MM.1S (cell line): ENCODE results near the gene AMBRA1.

ENCODE experiments used
- DNase-seq: peaks from one replicate; pipeline ENCODE4 v3.0.0-alpha.2; 2015
- H2AFZ ChIP-seq: fragments of 300-600 bp; sonication (generic); 2 replicates; pipeline ENCODE4 v1.6.0; 2016; ENCODE audit warnings: antibody characterized with exemption, low read length
- H3F3A ChIP-seq: fragments of 300-600 bp; sonication (generic); 2 replicates; pipeline ENCODE4 v1.6.1; 2016; ENCODE audit warnings: mild to moderate bottlenecking, antibody characterized with exemption, low read length, moderate library complexity, mixed read lengths; ENCODE audit not compliant: insufficient read depth
- H3K27ac ChIP-seq: fragments of 300-600 bp; sonication (generic); 2 replicates; pipeline ENCODE4 v1.5.1; 2016; ENCODE audit warnings: mild to moderate bottlenecking, low read length
- H3K27me3 ChIP-seq: fragments of 300-600 bp; sonication (generic); replicated peaks from 2 replicates; pipeline ENCODE4 v1.6.0; 2016; ENCODE audit warnings: low read length; ENCODE audit not compliant: insufficient read depth
- H3K36me3 ChIP-seq: fragments of 300-600 bp; sonication (generic); replicated peaks from 2 replicates; pipeline ENCODE4 v1.6.1; 2016; ENCODE audit warnings: mild to moderate bottlenecking, low read length, mixed read lengths; ENCODE audit not compliant: insufficient read depth
- H3K4me1 ChIP-seq: fragments of 300-600 bp; sonication (generic); 2 replicates; pipeline ENCODE4 v1.6.1; 2016; ENCODE audit warnings: low read length, mixed read lengths
- H3K4me2 ChIP-seq: fragments of 300-600 bp; sonication (generic); 2 replicates; pipeline ENCODE4 v1.6.0; 2016; ENCODE audit warnings: low read depth, low read length
- H3K4me3 ChIP-seq: fragments of 300-600 bp; sonication (generic); 2 replicates; pipeline ENCODE4 v1.5.1; 2016; ENCODE audit warnings: low read length, mixed read lengths
- H3K79me2 ChIP-seq: fragments of 300-600 bp; sonication (generic); 2 replicates; pipeline ENCODE4 v1.6.1; 2016; ENCODE audit warnings: mixed run types, low read length, mixed read lengths
- H3K9ac ChIP-seq: fragments of 300-600 bp; sonication (generic); 2 replicates; pipeline ENCODE4 v1.6.1; 2016; ENCODE audit warnings: low read length, mixed read lengths
- H3K9me2 ChIP-seq: fragments of 300-600 bp; sonication (generic); replicated peaks from 2 replicates; pipeline ENCODE4 v1.6.1; 2016; ENCODE audit warnings: mild to moderate bottlenecking, low read length, mixed read lengths; ENCODE audit not compliant: insufficient read depth
- H3K9me3 ChIP-seq: fragments of 300-600 bp; sonication (generic); replicated peaks from 2 replicates; pipeline ENCODE4 v1.6.1; 2016; ENCODE audit warnings: mild to moderate bottlenecking, low read length, mixed read lengths; ENCODE audit not compliant: insufficient read depth
- H4K20me1 ChIP-seq: fragments of 300-600 bp; sonication (generic); 2 replicates; pipeline ENCODE4 v1.6.1; 2016; ENCODE audit warnings: mild to moderate bottlenecking, low read length, moderate library complexity, mixed read lengths; ENCODE audit not compliant: insufficient read depth
- EZH2 ChIP-seq: fragments of 300-600 bp; sonication (generic); optimal IDR thresholded peaks from 2 replicates; pipeline ENCODE3; 2017; ENCODE audit warnings: low read depth, mild to moderate bottlenecking, antibody characterized with exemption, low read length, mixed read lengths
- EZH2phosphoT487 ChIP-seq: fragments of 300-600 bp; sonication (generic); IDR thresholded peaks from 2 replicates; pipeline ENCODE4 v1.6.1; 2018; ENCODE audit warnings: antibody characterized with exemption, low read length
- TF ChIP-seq, protein P1 (sequence below): fragments of 300-600 bp; sonication (generic); IDR thresholded peaks from 2 replicates; pipeline ENCODE4 v1.5.1; 2016; ENCODE audit warnings: antibody characterized with exemption, low read length, mixed read lengths

Gene AMBRA1

DNA sequence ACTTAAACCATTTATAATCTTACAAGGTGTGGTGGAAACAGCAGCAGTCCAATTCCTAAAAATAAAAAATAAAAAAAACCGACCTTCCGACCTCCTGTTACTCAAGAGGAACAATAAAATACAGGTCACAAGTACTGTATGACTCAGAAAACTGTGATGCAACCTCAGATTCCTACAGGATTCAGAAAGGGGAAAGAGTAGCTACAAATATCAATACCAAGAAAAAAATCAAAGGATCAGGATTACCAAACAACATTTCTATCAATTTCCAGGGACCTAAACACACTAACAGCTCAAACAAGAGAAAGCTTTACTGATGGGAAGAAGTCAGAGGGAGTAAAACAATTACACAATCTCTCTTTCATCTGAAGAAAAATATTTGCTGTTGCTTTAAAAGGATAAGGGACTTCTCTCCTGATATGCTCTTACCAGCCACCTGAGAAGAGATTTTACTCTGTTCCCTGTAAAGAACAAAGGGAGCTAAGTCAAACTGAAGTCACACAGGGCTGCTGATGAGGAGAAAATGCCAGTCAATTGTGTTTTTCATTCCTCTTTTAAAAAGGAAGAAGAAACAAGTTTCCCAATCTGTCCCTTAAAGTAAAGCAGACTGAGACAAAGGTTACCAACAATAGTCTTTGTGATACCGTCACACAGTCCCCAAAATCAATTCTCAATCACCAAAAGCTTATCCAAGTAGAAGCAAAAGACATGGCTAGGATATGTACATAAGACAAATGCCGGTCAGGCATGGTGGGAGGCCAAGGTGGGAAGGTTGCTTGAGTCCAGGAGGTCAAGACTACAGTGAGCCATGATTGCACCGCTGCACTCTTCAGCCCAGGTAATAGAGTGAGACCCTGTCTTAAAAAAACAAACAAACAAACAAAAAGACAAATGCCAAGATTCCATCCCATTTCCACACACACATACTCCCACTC is 39.3 kb downstream of the AMBRA1 start:
- no peaks in the 10 kb centered on the region for H4K20me1 ChIP-seq
- no peak for TF ChIP-seq EZH2
- TF ChIP-seq EZH2phosphoT487, result no peak
- TF ChIP-seq, protein P1, sequence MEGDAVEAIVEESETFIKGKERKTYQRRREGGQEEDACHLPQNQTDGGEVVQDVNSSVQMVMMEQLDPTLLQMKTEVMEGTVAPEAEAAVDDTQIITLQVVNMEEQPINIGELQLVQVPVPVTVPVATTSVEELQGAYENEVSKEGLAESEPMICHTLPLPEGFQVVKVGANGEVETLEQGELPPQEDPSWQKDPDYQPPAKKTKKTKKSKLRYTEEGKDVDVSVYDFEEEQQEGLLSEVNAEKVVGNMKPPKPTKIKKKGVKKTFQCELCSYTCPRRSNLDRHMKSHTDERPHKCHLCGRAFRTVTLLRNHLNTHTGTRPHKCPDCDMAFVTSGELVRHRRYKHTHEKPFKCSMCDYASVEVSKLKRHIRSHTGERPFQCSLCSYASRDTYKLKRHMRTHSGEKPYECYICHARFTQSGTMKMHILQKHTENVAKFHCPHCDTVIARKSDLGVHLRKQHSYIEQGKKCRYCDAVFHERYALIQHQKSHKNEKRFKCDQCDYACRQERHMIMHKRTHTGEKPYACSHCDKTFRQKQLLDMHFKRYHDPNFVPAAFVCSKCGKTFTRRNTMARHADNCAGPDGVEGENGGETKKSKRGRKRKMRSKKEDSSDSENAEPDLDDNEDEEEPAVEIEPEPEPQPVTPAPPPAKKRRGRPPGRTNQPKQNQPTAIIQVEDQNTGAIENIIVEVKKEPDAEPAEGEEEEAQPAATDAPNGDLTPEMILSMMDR, result no peak
- H3K9me3 ChIP-seq, result no peaks in the 10 kb centered on the region
- H3K4me3 ChIP-seq, result no peak overlapping the region
- H3K9ac ChIP-seq, result no peak overlapping the region
- H3K27ac ChIP-seq, result no peak overlapping the region
- no peaks in the 10 kb centered on the region for H3K9me2 ChIP-seq
- no peak for DNase-seq
- no peak overlapping the region for H2AFZ ChIP-seq
- H3K27me3 ChIP-seq, result no peaks in the 10 kb centered on the region
- 0 out of 2 replicates have a peak, but pooled peaks cover under 1% of the 10 kb centered on the region for H3F3A ChIP-seq
- peaks cover 80% of the 10 kb centered on the region for H3K79me2 ChIP-seq
- no peaks in the 10 kb centered on the region for H3K36me3 ChIP-seq
- peaks cover 9% of the 10 kb centered on the region for H3K4me1 ChIP-seq
- no peak overlapping the region for H3K4me2 ChIP-seq

DNA sequence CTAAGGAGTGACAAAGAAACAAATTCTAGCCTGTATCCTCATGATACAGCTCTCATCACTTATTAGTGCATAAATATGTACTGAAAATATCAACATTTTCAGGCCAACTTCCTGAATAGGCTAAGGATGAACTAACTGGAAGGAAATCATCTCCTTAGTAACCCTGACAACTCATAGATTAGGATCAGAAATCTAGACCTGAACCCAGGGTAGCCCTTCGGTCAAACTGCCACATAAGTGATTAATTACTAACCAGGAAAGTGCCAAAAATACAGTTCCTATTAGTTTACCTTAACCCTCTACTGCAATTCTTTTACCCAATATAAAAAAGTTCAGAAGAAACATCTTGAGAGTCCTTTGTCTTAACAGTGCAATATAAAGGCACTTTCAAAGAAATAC is 40.0 kb downstream of the AMBRA1 start:
- TF ChIP-seq EZH2phosphoT487 (no peak), EZH2 (no peak)
- TF ChIP-seq, protein P1, result no peak
- Histone ChIP-seq H3K79me2 (peaks cover 79% of the 10 kb centered on the region), H3K9me2 (no peaks in the 10 kb centered on the region), H3K36me3 (no peaks in the 10 kb centered on the region), H3K27ac (no peak overlapping the region), H2AFZ (no peak overlapping the region), H3K4me3 (no peak overlapping the region), H3K4me2 (no peak overlapping the region), H3K4me1 (peaks cover 5% of the 10 kb centered on the region; the same call in 1 of the 2 replicates), H3K9me3 (no peaks in the 10 kb centered on the region), H3K27me3 (no peaks in the 10 kb centered on the region), H4K20me1 (no peaks in the 10 kb centered on the region), H3F3A (no peaks in the 10 kb centered on the region), H3K9ac (no peak overlapping the region)
- no peak for DNase-seq

DNA sequence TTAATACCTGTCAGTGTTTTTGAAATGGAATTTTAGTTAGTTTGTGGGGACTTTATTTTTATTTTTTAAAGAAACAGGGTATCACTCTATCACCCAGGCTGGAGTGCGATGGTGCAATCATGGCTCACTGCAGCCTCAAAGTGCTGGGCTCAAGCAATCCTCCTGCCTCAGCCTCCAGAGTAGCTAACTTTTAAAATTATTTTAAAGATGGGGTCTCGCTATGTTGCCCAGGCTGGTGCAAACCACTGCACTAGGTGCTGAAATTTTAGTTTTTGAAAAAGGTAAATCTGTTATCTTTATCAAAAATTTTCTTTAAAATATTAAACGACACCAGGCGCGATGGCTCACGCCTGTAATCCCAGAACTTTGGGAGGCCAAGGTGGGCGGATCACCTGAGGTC is 42.6 kb downstream of the AMBRA1 start:
- no peaks in the 10 kb centered on the region for H3F3A ChIP-seq
- no peak for DNase-seq
- H3K4me2 ChIP-seq, result no peak overlapping the region
- H3K9ac ChIP-seq, result no peak overlapping the region
- TF ChIP-seq, protein P1, result no peak
- TF ChIP-seq EZH2, result no peak
- no peak for TF ChIP-seq EZH2phosphoT487
- no peaks in the 10 kb centered on the region for H3K9me3 ChIP-seq
- no peak overlapping the region for H3K27ac ChIP-seq
- H3K79me2 ChIP-seq, result peaks cover 66% of the 10 kb centered on the region
- H3K36me3 ChIP-seq, result no peaks in the 10 kb centered on the region
- H3K9me2 ChIP-seq, result no peaks in the 10 kb centered on the region
- no peaks in the 10 kb centered on the region for H4K20me1 ChIP-seq
- H3K27me3 ChIP-seq, result no peaks in the 10 kb centered on the region
- H3K4me3 ChIP-seq, result no peak overlapping the region
- H2AFZ ChIP-seq, result no peak overlapping the region
- H3K4me1 ChIP-seq, result peaks cover 5% of the 10 kb centered on the region; the same call in 1 of the 2 replicates
